Umbilical cord (tissue), 2 donors: Measurements from ENCODE around the gene IGFBP5. TPM values are rescaled to one million over a fixed set of nuclear protein-coding genes. Genes with fewer than 3 reads are reported as not detected.

Experiments used
- DNase-seq: peaks from one replicate; pipeline ENCODE4 v3.0.0-alpha.2; 2015; ENCODE audit warnings: low spot score
- total RNA-seq: library from RNA; depleted of rRNA; stranded (reverse); fragments of >200 nt; gene quantifications from one replicate; pipeline ENCODE4 v1.2.3, GENCODE V29; 2014; ENCODE audit warnings: low replicate concordance; ENCODE audit not compliant: insufficient read depth

Gene IGFBP5
- total RNA-seq, 1 donor from 2014 or later, result 152 TPM

DNA sequence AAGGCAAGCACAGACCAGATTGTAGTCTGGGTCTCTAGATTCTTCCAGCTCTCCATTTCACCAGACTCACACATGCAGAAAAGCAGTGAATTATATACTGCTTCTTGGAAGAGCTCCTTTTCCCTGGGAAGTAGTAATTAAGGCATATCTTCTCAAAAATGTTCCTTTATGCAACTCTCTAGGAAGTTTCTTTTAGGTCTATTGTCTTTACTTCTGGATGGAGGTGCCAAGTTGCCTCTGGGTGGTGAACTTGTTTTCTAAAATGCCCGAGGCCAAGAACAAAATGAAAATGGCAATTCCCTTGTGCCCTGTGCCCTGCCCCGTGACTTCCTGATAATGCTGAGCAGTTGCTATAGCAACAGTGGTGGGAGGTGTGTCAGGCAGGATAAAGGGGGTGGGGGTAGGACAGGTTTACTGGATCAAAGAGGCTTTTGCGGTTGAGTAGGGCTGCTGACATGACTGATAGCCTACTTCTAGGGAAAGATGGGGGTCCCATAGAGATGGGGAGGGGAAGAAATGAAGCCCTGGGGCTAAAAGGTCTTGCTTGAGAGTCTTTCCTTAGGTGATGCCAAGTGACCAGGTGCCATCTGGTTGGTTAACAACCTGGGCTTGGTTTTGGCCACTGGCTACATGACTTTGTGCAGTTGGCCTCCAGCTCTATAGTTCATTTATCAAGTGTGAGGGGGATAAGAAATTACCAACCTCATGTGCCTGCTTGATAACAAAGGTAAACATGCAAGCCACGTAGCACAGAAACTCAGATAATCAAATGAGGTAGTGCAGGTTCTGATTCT, 50.3 kb downstream of the IGFBP5 start:
- DNase-seq, result no peak

DNA sequence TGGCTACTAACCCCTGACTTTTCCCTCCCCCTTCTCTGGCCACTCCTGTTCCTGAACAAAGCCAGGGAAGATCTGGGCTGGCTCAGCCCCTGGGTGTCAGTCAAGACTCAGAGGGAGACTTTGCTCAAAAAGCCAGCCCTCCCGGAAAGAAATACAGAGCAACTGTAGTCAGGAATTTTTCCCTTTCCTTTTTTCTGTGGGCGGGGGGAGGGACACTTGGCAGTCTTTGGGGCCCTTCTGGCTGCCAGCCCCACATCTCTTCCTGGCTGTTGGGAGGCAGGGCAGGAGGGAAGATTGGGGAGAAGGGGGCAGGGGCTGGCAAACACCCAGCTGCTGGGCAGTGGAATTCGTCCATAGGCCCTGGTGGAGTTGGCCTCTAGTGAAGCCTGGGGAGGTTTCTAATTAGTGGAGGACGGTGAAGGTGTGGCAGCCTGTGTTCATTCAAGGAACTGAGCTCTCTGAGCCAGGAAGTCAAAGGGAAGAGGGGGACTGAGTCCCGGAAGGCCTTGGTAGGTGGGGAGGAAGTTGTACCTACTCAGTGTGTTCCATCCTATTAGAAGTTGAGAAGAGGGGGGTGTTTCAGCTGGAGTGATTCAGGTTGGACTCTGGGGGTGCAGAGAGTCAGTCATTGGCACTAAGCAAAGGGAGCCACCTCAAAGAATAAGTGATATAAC, 51.2 kb downstream of the IGFBP5 start:
- DNase-seq, result no peak

DNA sequence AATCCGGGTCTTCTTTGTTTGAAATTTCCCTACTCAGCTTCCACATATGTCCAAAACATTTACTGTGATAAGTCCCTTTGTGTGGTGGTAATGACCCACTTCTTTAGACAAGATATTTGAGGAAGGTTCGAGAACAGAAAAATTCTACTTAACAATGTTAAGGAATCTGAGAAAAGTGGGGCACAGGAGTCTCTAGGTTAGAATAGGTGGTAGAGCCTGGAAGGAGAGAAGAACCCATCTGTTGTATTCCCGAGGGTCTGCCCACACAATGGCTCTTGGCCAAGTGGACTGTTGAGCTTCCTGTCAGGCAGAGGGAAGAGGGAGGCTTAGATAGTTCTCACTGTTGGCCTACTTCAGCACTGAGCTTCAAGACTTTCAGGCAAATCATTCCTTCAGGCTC, 57.9 kb downstream of the IGFBP5 start:
- no peak for DNase-seq

- DNase-seq, result peak; percentile 73
Measured at GRCh38 chr2:216636551-216637450, 58.5 kb downstream of the IGFBP5 start.

GRCh38 chr2:216635701-216636550, 59.4 kb downstream of the IGFBP5 start:
- DNase-seq, result no peak

- DNase-seq, result no peak
Measured at GRCh38 chr2:216635171-216635570, 60.2 kb downstream of the IGFBP5 start.

- no peak for DNase-seq
Measured at GRCh38 chr2:216634370-216635148, 60.8 kb downstream of the IGFBP5 start.

GRCh38 chr2:216633616-216634369, 61.6 kb downstream of the IGFBP5 start:
- no peak for DNase-seq

GRCh38 chr2:216632952-216633615, 62.3 kb downstream of the IGFBP5 start, which contains the start of gene IGFBP2:
IGFBP2 (plus strand) TSS chr2:216633420; CDS start chr2:216633524, 104 bp downstream.
- peak; percentile 72 for DNase-seq

GRCh38 chr2:216632346-216632951, 62.9 kb downstream of the IGFBP5 start:
- DNase-seq, result no peak

DNA sequence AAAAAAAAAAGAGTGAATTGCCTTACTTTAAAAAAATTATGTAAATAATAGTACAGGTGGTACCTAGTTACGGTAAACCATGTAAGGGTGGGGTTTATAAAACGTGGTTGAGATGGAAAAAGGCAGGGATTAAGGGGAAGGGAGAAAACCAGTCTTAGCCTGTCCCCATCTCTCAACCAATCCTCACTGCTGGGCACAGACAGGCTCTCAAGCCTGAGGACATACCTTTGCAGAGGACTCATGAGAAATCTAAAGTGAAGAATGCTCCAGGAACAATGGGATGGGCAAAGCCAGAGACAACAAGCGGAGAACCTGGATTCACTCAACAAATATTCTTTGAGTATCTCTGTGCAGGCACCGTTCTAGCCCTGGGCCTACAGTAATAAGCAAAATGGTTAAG, 65.6 kb downstream of the IGFBP5 start:
- DNase-seq, result no peak

- DNase-seq, result no peak
Measured at GRCh38 chr2:216626875-216627245, 68.5 kb downstream of the IGFBP5 start.

GRCh38 chr2:216626168-216626874, 69.0 kb downstream of the IGFBP5 start:
- DNase-seq, result no peak

GRCh38 chr2:216624251-216624650, 71.1 kb downstream of the IGFBP5 start:
- DNase-seq, result no peak

- DNase-seq, result no peak
Measured at GRCh38 chr2:216622526-216622925, 72.8 kb downstream of the IGFBP5 start.
